Activated CD4-positive, CD25-positive, alpha-beta regulatory T cell treated with anti-CD3 and anti-CD28 coated beads, Interleukin-2, amount 50 U/mL, for 24 hours (primary cell): ENCODE measurements around the gene ANKRD22.
"Not testable (repeated sequence)": the region's sequence is repeated elsewhere in the genome, so short reads cannot be mapped to it uniquely, and the experiment has no call there.

Experiments
- ATAC-seq, 2 donors: fragments of 150-1000 bp; cut with Tn5 transposase; one replicate each; pipeline ENCODE4 v1.10.0; 2021; ENCODE audit warnings: mild to moderate bottlenecking in 1 of 2, moderate library complexity in 1 of 2

The ANKRD22 gene

DNA sequence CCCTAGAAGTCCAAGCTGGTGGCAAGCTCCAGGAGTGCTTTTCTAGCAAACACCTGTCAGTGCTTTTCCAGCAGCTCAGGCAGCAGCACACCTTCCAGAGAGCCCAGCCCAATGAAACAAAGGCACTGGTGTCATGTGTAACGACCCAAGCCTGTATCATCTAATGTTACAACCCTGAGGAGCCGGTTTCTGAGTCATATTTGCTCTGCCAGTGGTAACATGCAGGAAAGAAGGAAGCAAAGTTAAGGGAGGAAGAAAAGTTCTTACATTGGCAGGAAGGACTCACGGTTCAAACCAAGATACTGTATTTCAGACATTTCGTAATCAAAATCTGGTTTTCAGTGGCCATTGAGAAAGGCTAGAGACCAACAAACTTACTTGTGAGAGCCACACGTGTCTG, at the start of gene ANKRD22:
ANKRD22 (minus strand) TSS at position 139 of the 400 bp plus-strand sequence. CDS start 237 bp downstream, outside the sequence.
- no peak for ATAC-seq

DNA sequence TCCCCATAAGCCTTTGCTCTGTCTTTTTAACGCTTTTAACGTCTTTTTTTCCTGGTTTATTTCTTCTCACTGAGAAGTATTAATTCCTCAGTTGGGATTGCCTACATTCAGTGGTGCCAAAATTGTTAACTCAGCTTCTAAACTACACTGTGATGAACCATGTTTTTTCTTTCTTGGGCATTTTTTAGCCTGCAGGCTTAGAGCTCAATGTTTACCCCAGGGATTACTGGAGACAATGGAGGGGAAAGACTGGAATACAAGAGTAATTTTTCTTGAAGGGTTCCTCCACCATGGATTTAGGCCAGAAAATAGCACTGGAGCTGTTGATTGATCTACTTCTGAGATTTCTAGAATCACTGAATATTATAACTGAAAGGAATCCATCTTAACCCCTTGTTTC, 48.2 kb upstream of the ANKRD22 start:
- ATAC-seq = no peak

DNA sequence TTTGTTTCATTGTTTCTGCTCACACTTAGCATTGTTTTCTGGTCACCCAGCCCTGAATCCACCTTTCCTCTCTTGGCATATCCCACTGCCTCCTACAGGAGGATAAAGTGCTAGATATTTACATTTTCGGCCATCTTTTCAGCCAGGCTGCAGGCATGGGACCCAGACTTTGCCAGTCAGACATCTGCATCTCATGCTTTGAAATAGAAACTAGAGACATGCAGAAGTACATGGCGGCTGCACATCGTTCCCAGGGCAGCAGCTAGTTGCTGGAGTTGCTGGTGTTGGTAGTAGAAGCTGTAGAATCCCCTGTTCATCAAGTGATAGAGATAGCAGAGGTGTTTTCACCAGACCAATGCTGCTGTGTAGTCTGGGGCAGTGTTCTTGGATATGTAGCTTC, 47.1 kb upstream of the ANKRD22 start:
- no peak for ATAC-seq

DNA sequence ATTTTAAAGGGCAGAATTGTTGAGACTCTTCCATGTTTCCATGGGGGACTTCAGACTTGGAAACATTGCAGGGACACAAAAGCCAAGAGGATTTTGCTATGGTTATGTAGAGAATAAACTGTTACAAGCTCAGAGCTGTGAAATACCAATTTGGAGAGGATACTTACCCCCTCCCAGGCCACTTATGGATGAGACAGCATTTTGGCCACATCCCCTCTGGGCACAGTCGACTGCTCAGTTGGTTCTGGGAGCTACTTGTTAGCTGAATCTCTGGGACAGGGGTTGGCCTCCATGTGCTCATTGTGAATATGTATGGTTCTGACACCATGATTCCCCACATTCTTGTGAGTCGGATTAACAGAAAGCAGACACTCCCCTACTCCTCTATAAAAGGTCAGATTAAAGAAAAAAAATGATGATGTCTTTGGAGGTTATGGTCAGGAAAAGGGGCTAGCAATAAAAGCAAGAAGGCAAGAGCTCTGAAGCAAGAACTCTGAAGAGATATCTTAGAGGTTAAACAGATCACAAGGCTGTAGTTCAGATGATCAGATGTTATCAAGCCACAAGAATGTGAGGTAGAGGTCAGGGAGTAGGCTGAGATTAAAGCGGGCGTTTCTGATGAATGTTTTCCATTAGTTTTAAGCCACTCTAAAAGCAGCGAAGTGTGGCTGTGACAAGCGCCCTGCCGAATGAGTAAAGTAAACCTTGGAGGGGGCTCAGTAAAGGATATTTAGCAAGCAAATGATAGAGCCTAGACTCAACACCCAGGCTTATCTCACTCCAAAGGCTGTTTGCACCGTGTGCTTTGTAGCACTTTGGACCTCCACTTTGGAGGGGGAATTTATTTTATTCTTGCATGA, 45.6 kb upstream of the ANKRD22 start:
- ATAC-seq = peak; percentile 78

DNA sequence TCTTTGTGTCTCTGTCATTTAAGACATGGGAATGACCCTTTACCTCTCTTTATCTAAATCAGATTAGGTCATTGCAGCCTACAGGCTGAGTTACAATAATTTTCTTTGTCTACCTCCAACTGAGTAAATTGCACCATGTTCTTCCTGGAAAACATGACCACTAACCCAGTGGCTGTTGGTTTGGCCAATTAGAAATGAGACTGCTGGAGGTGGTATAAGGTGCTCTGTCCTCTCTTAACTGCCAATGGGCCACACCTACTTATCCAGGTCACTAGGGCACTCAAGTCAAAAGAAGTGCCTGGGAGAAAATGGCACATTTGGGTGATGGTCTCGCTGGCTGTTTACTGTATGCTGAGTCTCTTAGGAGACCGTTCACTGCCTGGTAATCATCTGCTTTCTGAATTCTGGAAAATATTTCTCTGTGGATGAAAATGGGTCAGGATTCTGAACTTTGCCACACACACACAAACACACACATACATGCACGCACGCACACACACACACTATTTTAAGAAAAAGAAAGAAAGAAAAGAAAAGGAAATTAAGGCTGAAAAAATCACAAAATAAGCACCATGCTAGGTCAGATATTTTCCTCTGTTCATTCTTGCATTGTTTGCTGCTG, 44.8 kb upstream of the ANKRD22 start:
- no peak for ATAC-seq

DNA sequence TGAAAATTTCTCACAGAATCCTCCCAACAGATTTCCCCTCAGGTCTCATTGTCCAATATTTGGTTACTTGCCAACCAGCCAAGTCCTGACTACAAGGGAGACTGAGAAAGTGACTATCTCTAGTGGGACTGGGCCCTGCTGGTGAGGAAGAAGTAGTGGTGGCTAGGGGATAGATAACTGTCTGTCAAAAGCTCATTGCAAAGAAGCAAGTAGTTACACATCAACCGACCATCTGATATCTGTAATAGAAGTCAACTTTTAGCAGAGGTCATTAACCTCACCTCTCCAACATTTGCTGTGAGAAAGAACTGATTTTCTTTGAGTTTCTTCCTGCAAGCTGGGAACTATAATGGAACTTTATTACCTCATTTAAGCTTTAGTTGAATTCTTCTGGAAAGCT, 43.6 kb upstream of the ANKRD22 start:
- ATAC-seq = no peak

DNA sequence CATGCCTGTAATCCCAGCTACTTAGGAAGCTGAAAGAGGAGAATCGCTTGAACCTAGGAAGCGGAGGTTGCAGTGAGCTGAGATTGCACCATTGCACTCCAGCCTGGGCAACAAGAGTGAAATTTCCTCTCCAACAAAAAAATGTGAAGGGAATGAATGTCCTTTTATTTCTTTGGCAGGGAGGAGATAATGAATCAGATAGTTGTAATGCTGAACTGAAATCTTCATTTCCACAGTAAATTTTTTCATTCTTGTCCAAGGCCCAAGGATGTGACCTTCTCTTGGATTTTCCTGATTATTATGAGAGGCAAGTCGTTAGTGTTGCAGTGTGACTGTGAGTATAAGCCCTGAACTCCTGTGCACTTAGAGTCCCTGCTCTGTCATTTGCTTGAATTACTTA, 42.0 kb upstream of the ANKRD22 start:
- ATAC-seq = no peak

DNA sequence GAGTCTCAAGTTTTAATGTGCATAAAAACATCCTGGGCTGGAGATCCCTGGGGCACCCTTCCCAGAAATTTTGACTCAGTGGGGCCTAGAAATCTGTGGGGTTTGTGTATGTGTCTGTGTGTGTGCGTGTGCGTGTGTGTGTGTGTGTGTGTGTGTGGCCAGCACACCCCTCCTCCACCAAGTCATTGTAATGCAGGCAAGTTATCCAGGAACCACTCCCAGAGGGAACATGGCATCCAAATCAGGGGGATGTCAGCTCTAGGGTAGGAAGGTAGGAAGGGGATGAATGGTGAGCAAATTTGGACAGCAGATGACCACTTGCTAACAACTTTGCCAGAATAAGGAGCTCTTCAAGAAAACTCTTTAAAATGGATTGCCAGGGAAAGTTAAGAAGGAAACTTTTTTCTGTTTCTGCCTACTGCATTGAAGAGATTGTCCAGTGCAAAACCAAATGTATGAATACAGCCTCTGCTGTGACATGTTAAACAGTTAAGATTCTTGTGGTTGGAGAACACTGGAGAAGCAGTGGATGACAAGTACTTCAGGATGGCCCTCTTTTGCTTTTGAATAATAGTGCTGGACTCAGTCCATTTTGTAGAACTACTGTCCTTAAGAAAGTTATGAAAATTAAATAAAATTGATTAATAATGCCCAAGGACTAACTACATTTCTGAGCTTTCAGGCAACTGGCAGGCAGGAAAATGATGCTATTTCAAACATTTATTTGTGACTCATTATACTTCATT, 40.8 kb upstream of the ANKRD22 start:
- no peak for ATAC-seq

DNA sequence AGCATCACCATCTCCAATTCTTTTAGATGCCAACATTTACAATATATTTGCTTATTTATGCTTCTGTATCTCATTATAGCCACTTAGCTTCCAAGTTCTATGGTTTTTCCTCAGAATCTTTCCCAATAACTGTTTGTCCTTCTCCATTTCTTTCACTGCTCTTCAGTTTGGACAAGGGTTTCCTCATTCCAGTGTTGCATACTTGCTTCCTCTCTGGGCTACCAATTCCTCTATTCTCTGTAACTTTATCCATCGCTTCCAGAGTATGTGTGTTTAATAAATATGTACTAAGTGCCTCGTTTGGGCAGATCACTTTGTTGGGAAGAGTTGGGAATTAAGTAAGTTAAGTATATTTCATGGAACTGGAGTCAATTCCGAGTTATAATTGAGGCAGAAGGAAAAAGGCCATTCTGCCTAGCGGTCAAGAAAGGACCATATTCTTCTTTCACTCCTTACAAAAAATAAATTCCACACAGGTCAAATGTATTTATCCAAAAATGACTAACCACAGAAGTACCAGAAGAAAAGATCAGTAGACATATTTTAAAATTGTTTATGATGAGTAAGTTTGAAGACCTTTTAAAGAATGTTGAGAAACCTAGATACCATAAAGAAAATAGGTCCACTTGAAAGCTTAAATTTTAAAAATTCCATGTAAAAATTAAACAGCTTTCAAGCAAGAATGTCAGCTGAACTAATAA, 39.2 kb upstream of the ANKRD22 start:
- ATAC-seq = no peak

DNA sequence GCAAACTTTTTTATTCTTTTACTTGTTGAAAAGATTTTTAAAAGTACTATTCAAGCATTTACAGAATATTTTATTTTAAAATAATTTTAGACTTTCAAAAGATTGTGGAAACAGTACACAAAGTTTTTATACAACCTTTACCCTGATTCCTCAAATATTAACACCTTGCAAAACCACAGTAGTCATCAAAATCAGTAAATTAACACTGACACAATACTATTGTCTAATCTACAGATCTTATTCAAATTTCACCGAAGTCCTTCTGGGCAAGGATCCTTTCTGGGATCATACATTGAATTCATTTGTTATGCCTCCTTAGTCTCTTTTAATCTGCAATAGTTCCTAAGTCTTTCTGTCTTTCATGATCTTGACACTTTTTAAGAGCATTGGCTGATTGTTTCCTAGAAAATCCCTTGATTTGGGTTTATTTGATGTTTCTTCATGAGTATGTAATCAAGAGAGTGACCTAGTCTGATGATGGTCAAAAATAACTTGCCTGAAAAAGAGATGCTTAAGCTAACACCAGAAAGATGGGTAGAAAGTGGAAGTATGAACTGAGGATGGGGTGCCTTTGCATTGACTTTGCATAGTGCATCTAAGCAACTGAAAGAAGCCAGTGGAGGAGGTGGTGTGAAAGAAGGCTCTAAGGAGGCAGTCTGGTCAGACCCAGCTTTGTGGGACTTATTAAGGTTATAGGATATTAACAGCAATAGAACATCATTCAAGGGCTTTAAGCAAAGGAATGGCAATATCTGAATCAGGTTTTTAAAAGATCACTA, 38.1 kb upstream of the ANKRD22 start:
- ATAC-seq = peak in 1 of 2 donors; percentile 29

DNA sequence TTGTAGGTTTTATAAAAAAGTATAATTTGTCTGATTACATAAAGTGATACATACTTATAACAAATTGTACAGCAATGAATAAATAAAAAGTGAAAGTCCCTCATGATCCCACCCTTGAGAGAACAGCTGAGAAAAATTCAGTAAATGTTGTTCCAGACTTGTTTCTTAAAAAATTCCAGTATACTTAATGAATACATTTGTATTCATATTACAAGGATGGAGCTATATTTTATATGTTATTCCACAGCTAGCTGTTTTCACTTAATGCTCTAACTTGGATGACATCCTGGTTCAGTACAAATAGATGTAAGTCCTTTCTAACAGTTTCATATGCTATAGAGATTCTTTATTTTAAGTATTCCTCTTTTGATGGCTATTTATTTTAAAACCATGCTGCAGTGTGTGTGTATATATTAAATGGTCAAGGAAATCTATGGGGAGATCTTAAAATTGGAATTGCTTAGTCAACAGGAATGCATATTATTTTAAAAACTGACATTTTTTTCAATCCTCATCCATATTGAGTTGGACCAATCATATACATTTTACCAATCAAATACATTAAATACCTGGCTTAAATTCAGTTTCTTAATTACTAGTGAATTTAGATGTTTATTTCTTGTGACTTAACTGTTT, 37.3 kb upstream of the ANKRD22 start:
- ATAC-seq = no peak

DNA sequence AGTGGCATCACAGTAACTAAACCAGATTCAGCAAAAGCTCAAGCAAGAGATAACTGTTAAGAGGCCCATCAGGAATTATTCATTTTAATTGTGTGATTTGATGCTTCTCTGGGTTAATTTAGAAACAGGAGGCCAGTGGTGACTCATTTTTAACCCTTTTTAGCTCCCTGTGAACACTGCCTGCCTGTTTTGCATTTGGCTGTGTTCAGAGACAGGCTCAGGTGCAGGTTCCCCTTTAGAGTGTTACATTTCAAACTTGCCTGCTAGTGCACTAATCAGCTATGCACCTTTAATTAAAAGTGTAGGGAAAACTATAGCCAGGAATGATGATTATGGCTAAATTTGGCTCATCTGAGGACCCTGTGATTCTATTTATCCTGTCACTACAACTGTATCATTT, 34.9 kb upstream of the ANKRD22 start:
- ATAC-seq = peak; percentile 68 to 77

DNA sequence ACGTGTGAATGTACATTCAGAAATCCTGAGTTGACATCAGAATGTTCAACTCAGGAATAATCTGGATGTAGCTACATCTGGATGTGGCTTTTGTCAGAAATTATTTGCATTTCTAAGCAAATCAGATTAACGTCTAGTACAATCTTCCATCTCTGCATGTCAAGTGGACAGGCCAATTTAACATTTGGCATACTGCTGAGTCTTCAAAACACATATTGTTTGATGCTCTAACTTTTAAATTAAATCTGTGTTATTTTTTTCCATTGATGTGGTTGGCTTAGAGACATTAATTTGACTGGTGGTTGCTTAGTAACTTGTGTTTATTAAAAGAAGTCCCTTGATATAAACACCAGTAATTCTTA, 31.8 kb upstream of the ANKRD22 start:
- ATAC-seq = no peak

DNA sequence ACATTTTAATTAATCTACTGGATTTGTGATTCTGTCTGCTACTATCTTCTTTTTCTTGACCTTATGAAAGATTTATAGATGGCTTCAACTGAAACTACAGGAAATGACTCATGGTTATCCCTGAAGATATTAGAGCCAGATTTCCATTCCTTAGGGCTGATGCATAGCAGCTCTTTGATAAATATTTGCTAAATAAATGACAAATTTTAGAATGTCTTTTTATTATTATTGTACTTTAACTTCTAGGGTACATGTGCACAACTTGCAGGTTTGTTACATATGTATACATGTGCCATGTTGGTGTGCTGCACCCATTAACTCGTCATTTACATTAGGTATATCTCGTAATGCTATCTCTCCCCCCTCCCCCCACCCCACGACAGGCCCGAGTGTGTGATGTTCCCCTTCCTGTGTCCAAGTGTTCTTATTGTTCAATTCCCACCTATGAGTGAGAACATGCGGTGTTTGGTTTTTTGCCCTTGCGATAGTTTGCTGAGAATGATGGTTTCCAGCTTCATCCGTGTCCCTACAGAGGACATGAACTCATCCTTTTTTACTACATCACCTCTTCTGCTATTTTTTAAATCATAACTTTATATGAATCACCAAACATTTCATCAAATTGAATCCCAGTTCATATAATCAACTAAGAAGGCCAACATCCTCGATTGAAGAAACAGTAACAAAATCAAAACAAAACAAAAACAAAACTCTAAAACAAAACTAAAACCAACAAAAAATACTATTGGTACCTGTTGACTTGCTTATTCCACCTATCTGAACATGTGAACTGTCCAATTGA, 31.2 kb upstream of the ANKRD22 start:
- not testable (repeated sequence) for ATAC-seq

DNA sequence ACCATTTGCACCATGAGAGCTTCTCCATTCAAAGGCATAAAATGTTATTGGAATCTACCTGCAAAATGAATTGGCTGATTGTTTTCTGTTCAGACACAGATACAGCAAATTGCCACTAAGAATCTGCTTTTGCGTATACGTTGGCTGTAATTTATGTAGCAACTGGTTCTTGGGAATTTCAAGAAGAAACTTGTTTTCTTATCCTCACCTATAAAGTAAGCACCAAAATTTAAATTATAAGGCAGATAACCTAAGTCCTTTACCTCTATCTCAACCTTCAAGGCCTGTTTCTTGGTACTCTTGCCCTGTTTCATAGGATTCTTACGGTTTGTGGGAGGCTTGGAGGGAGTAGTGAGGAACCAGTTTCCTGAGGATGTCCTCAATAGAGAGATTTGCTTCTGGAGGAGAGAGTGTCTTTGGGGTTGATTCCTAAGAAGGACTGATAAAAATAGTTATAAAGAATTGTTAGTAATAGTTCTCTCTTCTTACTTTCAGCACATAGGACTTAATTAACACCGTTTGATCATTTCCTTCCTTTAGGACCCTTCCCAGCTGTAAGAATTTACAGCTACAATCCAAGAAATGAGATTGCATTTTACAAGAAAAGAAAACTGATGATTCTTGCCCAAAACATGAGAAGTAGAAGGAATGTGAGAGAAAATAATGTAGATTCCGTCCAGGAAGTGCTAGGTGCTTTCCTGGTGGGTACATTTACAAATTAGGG, 30.4 kb upstream of the ANKRD22 start:
- ATAC-seq = no peak

DNA sequence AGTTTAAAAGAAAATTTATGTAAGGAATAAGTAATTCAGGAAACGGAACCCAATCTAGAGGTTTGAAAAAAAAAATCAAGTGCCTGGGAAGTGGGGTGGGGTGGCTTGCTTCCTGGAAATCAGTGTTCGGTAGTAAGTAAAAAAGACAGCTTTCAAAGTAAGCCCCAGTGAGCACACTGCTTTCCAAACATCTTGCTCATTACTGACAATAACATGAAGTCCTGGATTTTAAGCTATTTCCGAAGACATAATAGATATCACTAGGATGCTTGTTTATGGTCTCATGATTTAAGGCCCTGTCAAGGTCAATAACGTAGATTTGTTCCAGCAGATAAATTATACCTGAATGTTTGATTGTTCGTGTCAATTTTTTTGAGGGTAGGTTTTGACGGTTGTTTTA, 29.7 kb upstream of the ANKRD22 start:
- ATAC-seq = no peak

DNA sequence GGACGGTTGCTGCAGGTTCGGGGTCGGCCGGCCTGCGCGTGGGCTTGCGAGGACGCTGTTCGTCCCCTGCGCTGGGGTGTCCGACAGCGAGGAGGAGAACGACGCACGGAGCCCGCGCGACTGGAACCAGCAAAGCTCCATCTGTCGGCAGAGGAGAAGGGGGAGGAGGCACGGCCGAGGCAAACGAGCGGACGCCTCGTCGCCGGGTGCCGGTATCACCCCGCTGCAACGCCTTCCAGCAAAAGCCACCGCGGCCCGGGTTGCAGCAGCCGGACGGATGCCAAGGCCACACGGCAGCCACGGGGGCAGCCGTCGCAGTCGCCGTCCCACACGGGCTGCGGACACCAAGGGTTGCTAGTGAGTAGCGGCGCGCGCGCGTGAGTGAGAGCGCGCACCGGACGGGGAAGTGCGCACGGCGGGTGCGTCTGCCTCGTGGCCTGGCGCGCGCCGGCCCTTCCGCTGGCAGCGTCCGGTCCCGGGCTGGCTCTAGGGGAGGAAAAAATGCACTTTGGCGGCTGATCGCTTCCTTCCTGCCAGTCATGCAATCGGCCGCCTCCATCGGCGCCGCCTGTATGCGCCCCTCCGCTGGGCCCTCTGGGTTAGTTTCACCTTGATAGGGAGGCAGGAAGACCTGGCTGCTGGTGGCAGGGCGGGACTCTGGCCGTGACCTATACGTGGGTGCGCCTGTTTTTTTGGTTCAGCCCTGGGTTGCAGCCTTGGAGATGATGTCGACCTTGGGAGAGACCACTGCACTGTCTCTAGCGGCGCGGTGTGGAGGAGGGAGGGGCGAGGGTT, 28.8 kb upstream of the ANKRD22 start:
- peak; percentile 75 to 76 for ATAC-seq

DNA sequence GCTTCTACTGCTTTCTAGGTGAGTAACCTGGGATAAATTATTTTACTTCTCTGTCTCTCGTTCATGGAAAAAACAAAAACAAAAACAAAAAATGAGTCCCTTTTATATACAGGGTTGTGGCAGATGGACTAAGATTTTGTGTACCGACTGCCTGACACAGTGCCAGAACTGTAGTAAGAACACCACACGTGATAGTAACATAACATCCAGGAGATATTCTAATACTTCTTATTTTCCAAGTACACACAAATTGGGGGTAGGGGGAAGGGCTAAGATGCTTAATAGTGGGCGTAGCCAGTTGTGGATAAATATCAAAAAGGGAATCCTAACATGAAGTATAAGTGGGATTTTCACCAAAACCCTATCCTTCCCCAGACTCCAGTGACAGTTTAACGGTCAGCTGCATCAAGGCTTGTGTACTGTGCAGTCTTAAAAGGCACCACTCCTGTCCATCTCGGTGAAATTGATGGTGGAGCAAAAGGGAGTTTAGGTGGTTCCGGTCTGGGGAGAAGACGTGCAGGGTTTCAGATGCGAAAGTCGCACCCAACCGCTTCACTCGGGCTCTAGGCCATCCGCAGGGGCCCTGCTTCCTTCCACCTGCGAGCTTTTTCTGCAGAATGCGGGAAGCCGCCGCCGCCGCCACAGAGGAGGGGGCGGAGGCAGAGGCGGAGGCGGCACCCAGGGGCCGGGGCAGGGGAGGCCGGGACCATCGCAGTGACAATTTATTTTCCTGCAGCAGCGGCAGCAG, 28.1 kb upstream of the ANKRD22 start, which contains the start of gene STAMBPL1:
STAMBPL1 (plus strand) TSS at position 712 of the 748 bp plus-strand sequence. CDS start 21,464 bp downstream, outside the sequence.
- ATAC-seq = peak; percentile 55 to 67
